Peyer's patch (tissue), 4 donors: Measurements from ENCODE around the gene MYH11. TPM values are rescaled to one million over a fixed set of nuclear protein-coding genes. Genes with fewer than 3 reads are reported as not detected.
A peak's percentile ranks its signal among the peaks of the same experiment; 100 is the strongest.

Experiments
- DNase-seq, 3 donors: peaks; one replicate each; pipeline ENCODE4 v3.0.0-alpha.2; 2017 to 2019
- H3K27ac ChIP-seq, 4 donors: fragments of 200-600 bp; sonication (generic); one replicate each; pipeline ENCODE4 v1.5.1; 2016 to 2019
- H3K27me3 ChIP-seq, 2 donors: fragments of 200-600 bp; sonication (generic); one replicate each; pipeline ENCODE4 v1.5.1; 2019
- H3K36me3 ChIP-seq, 3 donors: fragments of 200-600 bp; sonication (generic); one replicate each; pipeline ENCODE4 v1.5.1; 2016 to 2019
- H3K4me1 ChIP-seq, 4 donors: fragments of 200-600 bp; sonication (generic); one replicate each; pipeline ENCODE4 v1.5.1; 2016 to 2019
- H3K4me3 ChIP-seq, 4 donors: fragments of 200-600 bp; sonication (generic); 1 replicate in 3 of 4; 2 replicates in 1 of 4; pipeline ENCODE4 v1.5.1; 2016 to 2019; ENCODE audit warnings: mild to moderate bottlenecking in 1 of 4
- H3K9me3 ChIP-seq, 4 donors: fragments of 200-600 bp; sonication (generic); one replicate each; pipeline ENCODE4 v1.5.1; 2016 to 2019; ENCODE audit warnings: mild to moderate bottlenecking in 1 of 4
- POLR2A ChIP-seq, 2 donors: fragments of 450-650 bp; IDR thresholded peaks; one replicate each; pipeline ENCODE4 v1.5.1; 2017; ENCODE audit warnings: antibody characterized with exemption in 2 of 2, mild to moderate bottlenecking in 2 of 2, moderate library complexity in 2 of 2
- total RNA-seq, 4 donors: library from RNA; depleted of rRNA; stranded (reverse); fragments of >200 nt; gene quantifications; one replicate each; pipeline ENCODE4 v1.1.0, GENCODE V29; 2016
- TF ChIP-seq, protein P1 (sequence below), 6 experiments: fragments of 450-650 bp in 4 of 6; fragments of 200-600 bp in 2 of 6; sonication (generic) in 1 of 6; IDR thresholded peaks; one replicate each; pipeline ENCODE4 v1.5.1; 2017 to 2019; ENCODE audit warnings: antibody characterized with exemption in 6 of 6, mild to moderate bottlenecking in 3 of 6, moderate library complexity in 1 of 6

Gene MYH11
- total RNA-seq, 4 donors from 2014 or later = 39.2 to 248 (median 131) TPM

- no peak overlapping the region for H3K27ac ChIP-seq
- peaks cover 0 to 23% (median 0%) of the 10 kb centered on the region in 3 donors for H3K36me3 ChIP-seq
These were observed 8.1 kb upstream of the MYH11 start for GRCh38 chr16:15864939-15865338.

GRCh38 chr16:15861996-15862395 is 5.2 kb upstream of the MYH11 start:
- TF ChIP-seq, protein P1, sequence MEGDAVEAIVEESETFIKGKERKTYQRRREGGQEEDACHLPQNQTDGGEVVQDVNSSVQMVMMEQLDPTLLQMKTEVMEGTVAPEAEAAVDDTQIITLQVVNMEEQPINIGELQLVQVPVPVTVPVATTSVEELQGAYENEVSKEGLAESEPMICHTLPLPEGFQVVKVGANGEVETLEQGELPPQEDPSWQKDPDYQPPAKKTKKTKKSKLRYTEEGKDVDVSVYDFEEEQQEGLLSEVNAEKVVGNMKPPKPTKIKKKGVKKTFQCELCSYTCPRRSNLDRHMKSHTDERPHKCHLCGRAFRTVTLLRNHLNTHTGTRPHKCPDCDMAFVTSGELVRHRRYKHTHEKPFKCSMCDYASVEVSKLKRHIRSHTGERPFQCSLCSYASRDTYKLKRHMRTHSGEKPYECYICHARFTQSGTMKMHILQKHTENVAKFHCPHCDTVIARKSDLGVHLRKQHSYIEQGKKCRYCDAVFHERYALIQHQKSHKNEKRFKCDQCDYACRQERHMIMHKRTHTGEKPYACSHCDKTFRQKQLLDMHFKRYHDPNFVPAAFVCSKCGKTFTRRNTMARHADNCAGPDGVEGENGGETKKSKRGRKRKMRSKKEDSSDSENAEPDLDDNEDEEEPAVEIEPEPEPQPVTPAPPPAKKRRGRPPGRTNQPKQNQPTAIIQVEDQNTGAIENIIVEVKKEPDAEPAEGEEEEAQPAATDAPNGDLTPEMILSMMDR (IDR thresholded peaks at IDR 0.05) = no peak
- TF ChIP-seq POLR2A (IDR thresholded peaks at IDR 0.05) = no peak
- peak in 1 of 3 donors; percentile 9 for DNase-seq
- Histone ChIP-seq H3K4me1 (peaks cover 0 to 16% (median 7%) of the 10 kb centered on the region in 4 donors), H3K36me3 (peaks cover 0 to 17% (median 0%) of the 10 kb centered on the region in 3 donors), H3K27me3 (no peaks in the 10 kb centered on the region), H3K9me3 (no peaks in the 10 kb centered on the region), H3K4me3 (no peak overlapping the region), H3K27ac (no peak overlapping the region)

More at GRCh38 chr16:15864939-15865338, 8.1 kb upstream of the MYH11 start:
- Histone ChIP-seq H3K4me1 (no peaks in the 10 kb centered on the region), H3K4me3 (no peak overlapping the region), H3K9me3 (no peaks in the 10 kb centered on the region), H3K27me3 (no peaks in the 10 kb centered on the region)
- DNase-seq = no peak
- TF ChIP-seq POLR2A (IDR thresholded peaks at IDR 0.05) = no peak
- TF ChIP-seq, protein P1 (IDR thresholded peaks at IDR 0.05) = no peak

- DNase-seq = peak in 1 of 3 donors; percentile 24
These were observed 2.3 kb upstream of the MYH11 start for GRCh38 chr16:15858921-15859668.

DNA sequence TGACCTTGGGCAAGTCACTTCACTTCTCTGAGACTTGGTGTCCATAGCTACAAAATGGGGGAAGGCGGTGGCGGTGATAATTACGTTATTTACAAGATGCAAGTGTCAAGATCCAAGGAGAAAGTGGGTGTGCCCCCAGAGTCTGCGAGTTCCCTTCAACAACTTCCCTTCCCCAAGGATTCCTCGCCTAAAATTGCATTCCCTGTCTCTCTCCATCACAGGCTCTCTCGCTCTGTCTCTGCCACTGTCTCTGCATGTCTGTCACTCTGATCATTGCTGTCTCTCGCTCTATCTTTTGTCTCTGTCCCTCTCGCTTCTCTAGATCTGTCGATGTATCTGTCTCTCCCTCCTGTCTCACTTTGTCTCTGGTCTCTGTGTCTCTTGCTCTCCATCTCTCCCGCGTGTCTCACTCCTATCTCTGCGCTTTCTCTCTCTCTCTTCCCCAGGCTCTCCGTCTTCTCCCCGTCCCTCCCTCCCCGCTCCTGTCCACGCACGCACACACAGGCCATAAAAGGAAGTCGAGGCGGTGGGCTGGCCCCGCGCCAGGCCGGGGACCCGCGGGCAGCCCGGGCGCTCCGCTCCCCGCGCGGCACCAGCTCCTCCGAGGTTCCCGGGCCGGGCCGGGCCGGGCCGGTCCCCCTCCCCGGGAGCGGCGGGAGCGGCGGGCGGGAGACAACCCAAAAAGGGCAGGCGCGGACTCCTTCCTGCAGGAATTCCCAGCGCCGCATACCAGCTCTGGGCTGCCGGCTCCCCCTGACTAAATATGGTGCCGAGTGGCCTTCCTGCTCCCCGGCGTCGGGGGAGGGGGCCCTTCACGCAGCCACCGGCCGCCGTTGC is 1.1 kb upstream of the MYH11 start:
- Histone ChIP-seq H3K27me3 (no peaks in the 10 kb centered on the region), H3K4me1 (peaks cover 0 to 21% (median 7%) of the 10 kb centered on the region in 4 donors), H3K36me3 (no peaks in the 10 kb centered on the region), H3K9me3 (no peaks in the 10 kb centered on the region), H3K4me3 (peak overlapping the region; percentile 9 to 41 (median 34)), H3K27ac (peak overlapping the region; percentile 11 to 89 (median 44))
- no peak for TF ChIP-seq POLR2A (IDR thresholded peaks at IDR 0.05)
- TF ChIP-seq, protein P1 (IDR thresholded peaks at IDR 0.05) = no peak
- DNase-seq = peak in 2 of 3 donors; percentile 47 to 50

More at GRCh38 chr16:15858921-15859668, 2.3 kb upstream of the MYH11 start:
- Histone ChIP-seq H3K36me3 (no peaks in the 10 kb centered on the region), H3K9me3 (no peaks in the 10 kb centered on the region), H3K27ac (peak overlapping the region in 3 of 4 donors; percentile 27 to 89 (median 60)), H3K4me3 (no peak overlapping the region), H3K4me1 (peaks cover 0 to 21% (median 7%) of the 10 kb centered on the region in 4 donors), H3K27me3 (no peaks in the 10 kb centered on the region)
- TF ChIP-seq, protein P1 (IDR thresholded peaks at IDR 0.05) = no peak
- no peak for TF ChIP-seq POLR2A (IDR thresholded peaks at IDR 0.05)

GRCh38 chr16:15856182-15856581 is 646 bp downstream of the MYH11 start:
- peaks cover 0 to 21% (median 7%) of the 10 kb centered on the region in 4 donors for H3K4me1 ChIP-seq
- TF ChIP-seq POLR2A (IDR thresholded peaks at IDR 0.05) = no peak
- TF ChIP-seq, protein P1 (IDR thresholded peaks at IDR 0.05) = no peak
- DNase-seq = no peak
- peak overlapping the region in 3 of 4 donors; percentile 15 to 89 (median 25) for H3K27ac ChIP-seq
- H3K36me3 ChIP-seq = no peaks in the 10 kb centered on the region
- H3K27me3 ChIP-seq = no peaks in the 10 kb centered on the region
- H3K9me3 ChIP-seq = no peaks in the 10 kb centered on the region
- H3K4me3 ChIP-seq = peak overlapping the region in 1 of 4 donors; percentile 41
